ENCODE data around the gene PRDM10. TPM values are rescaled to one million over a fixed set of nuclear protein-coding genes. Genes with fewer than 3 reads are reported as not detected.
"Not testable (repeated sequence)": the region's sequence is repeated elsewhere in the genome, so short reads cannot be mapped to it uniquely, and the experiment has no call there.

PRDM10 gene
- total and polyA plus RNA-seq, 2 donors = 4.4 to 4.7 TPM

- no peak overlapping the region for H3K4me3 ChIP-seq (ENCODE audit: low read length in 2 of 2)
- 87% methylated on average over 2 of the region's 2 CpGs for WGBS
- no peaks in the 10 kb centered on the region for H3K9me3 ChIP-seq (ENCODE audit: control insufficient read depth in 2 of 2, insufficient read depth in 1 of 2, low read length in 1 of 2)
- DNase-seq (ENCODE audit: low read depth in 6 of 9, low spot score in 9 of 9) = no peak
- no peaks in the 10 kb centered on the region for H3K4me1 ChIP-seq (ENCODE audit: control insufficient read depth in 2 of 2, insufficient read depth in 2 of 2, low read length in 2 of 2)
- no peak overlapping the region for H3K27ac ChIP-seq (ENCODE audit: low read depth in 1 of 2, low read length in 1 of 2)
- no peaks in the 10 kb centered on the region for H3K27me3 ChIP-seq (ENCODE audit: control insufficient read depth in 2 of 2, insufficient read depth in 1 of 2, low read length in 1 of 2)
- H3K36me3 ChIP-seq (ENCODE audit: control insufficient read depth in 2 of 2, insufficient read depth in 2 of 2, low read length in 1 of 2) = no peaks in the 10 kb centered on the region
Observed at GRCh38 chr11:130023204-130023603, 20.6 kb upstream of the PRDM10 start.

GRCh38 chr11:130022799-130023198 lies 20.2 kb upstream of the PRDM10 start:
- H3K4me1 ChIP-seq (ENCODE audit: control insufficient read depth in 2 of 2, insufficient read depth in 2 of 2, low read length in 2 of 2) = no peaks in the 10 kb centered on the region
- H3K9me3 ChIP-seq (ENCODE audit: control insufficient read depth in 2 of 2, insufficient read depth in 1 of 2, low read length in 1 of 2) = no peaks in the 10 kb centered on the region
- WGBS = 97% methylated on average over 2 of the region's 2 CpGs
- H3K27ac ChIP-seq (ENCODE audit: low read depth in 1 of 2, low read length in 1 of 2) = no peak overlapping the region
- H3K4me3 ChIP-seq (ENCODE audit: low read length in 2 of 2) = no peak overlapping the region
- H3K36me3 ChIP-seq (ENCODE audit: control insufficient read depth in 2 of 2, insufficient read depth in 2 of 2, low read length in 1 of 2) = no peaks in the 10 kb centered on the region
- H3K27me3 ChIP-seq (ENCODE audit: control insufficient read depth in 2 of 2, insufficient read depth in 1 of 2, low read length in 1 of 2) = no peaks in the 10 kb centered on the region
- no peak for DNase-seq (ENCODE audit: low read depth in 6 of 9, low spot score in 9 of 9)

- not testable (repeated sequence) for H3K9me3 ChIP-seq (ENCODE audit: control insufficient read depth in 2 of 2, insufficient read depth in 1 of 2, low read length in 1 of 2); DNase-seq (ENCODE audit: low read depth in 6 of 9, low spot score in 9 of 9); H3K4me3 ChIP-seq (ENCODE audit: low read length in 2 of 2); H3K27me3 ChIP-seq (ENCODE audit: control insufficient read depth in 2 of 2, insufficient read depth in 1 of 2, low read length in 1 of 2); H3K27ac ChIP-seq (ENCODE audit: low read depth in 1 of 2, low read length in 1 of 2); H3K4me1 ChIP-seq (ENCODE audit: control insufficient read depth in 2 of 2, insufficient read depth in 2 of 2, low read length in 2 of 2); H3K36me3 ChIP-seq (ENCODE audit: control insufficient read depth in 2 of 2, insufficient read depth in 2 of 2, low read length in 1 of 2)
- 99% methylated on average over 38 of the region's 38 CpGs for WGBS
Observed at GRCh38 chr11:130021606-130022005, 19.0 kb upstream of the PRDM10 start.

- H3K27ac ChIP-seq (ENCODE audit: low read depth in 1 of 2, low read length in 1 of 2) = no peak overlapping the region
- H3K36me3 ChIP-seq (ENCODE audit: control insufficient read depth in 2 of 2, insufficient read depth in 2 of 2, low read length in 1 of 2) = no peaks in the 10 kb centered on the region
- H3K4me1 ChIP-seq (ENCODE audit: control insufficient read depth in 2 of 2, insufficient read depth in 2 of 2, low read length in 2 of 2) = no peaks in the 10 kb centered on the region
- H3K27me3 ChIP-seq (ENCODE audit: control insufficient read depth in 2 of 2, insufficient read depth in 1 of 2, low read length in 1 of 2) = no peaks in the 10 kb centered on the region
- no peak for DNase-seq (ENCODE audit: low read depth in 6 of 9, low spot score in 9 of 9)
- H3K4me3 ChIP-seq (ENCODE audit: low read length in 2 of 2) = no peak overlapping the region
- H3K9me3 ChIP-seq (ENCODE audit: control insufficient read depth in 2 of 2, insufficient read depth in 1 of 2, low read length in 1 of 2) = no peaks in the 10 kb centered on the region
- WGBS = 97% methylated on average over 4 of the region's 4 CpGs
Observed at GRCh38 chr11:130020323-130020722, 17.7 kb upstream of the PRDM10 start.

GRCh38 chr11:130015846-130016245 lies 13.2 kb upstream of the PRDM10 start:
- not testable (repeated sequence) for H3K27ac ChIP-seq (ENCODE audit: low read depth in 1 of 2, low read length in 1 of 2); H3K9me3 ChIP-seq (ENCODE audit: control insufficient read depth in 2 of 2, insufficient read depth in 1 of 2, low read length in 1 of 2)
- WGBS = 97% methylated on average over 3 of the region's 3 CpGs

GRCh38 chr11:130008326-130008725 lies 5.7 kb upstream of the PRDM10 start:
- no peaks in the 10 kb centered on the region for H3K36me3 ChIP-seq (ENCODE audit: control insufficient read depth in 2 of 2, insufficient read depth in 2 of 2, low read length in 1 of 2)
- no peak overlapping the region for H3K4me3 ChIP-seq (ENCODE audit: low read length in 2 of 2)
- no peak for DNase-seq (ENCODE audit: low read depth in 6 of 9, low spot score in 9 of 9)
- peaks cover 3 to 15% of the 10 kb centered on the region in 2 donors for H3K4me1 ChIP-seq (ENCODE audit: control insufficient read depth in 2 of 2, insufficient read depth in 2 of 2, low read length in 2 of 2)
- no peak overlapping the region for H3K27ac ChIP-seq (ENCODE audit: low read depth in 1 of 2, low read length in 1 of 2)
- H3K9me3 ChIP-seq (ENCODE audit: control insufficient read depth in 2 of 2, insufficient read depth in 1 of 2, low read length in 1 of 2) = no peaks in the 10 kb centered on the region
- no peaks in the 10 kb centered on the region for H3K27me3 ChIP-seq (ENCODE audit: control insufficient read depth in 2 of 2, insufficient read depth in 1 of 2, low read length in 1 of 2)

More at GRCh38 chr11:130015846-130016245, 13.2 kb upstream of the PRDM10 start:
- not testable (repeated sequence) for H3K4me3 ChIP-seq (ENCODE audit: low read length in 2 of 2); H3K4me1 ChIP-seq (ENCODE audit: control insufficient read depth in 2 of 2, insufficient read depth in 2 of 2, low read length in 2 of 2); DNase-seq (ENCODE audit: low read depth in 6 of 9, low spot score in 9 of 9); H3K27me3 ChIP-seq (ENCODE audit: control insufficient read depth in 2 of 2, insufficient read depth in 1 of 2, low read length in 1 of 2); H3K36me3 ChIP-seq (ENCODE audit: control insufficient read depth in 2 of 2, insufficient read depth in 2 of 2, low read length in 1 of 2)

- Histone ChIP-seq H3K36me3 (ENCODE audit: control insufficient read depth in 2 of 2, insufficient read depth in 2 of 2, low read length in 1 of 2) (no peaks in the 10 kb centered on the region), H3K27me3 (ENCODE audit: control insufficient read depth in 2 of 2, insufficient read depth in 1 of 2, low read length in 1 of 2) (no peaks in the 10 kb centered on the region), H3K9me3 (ENCODE audit: control insufficient read depth in 2 of 2, insufficient read depth in 1 of 2, low read length in 1 of 2) (no peaks in the 10 kb centered on the region), H3K27ac (ENCODE audit: low read depth in 1 of 2, low read length in 1 of 2) (no peak overlapping the region), H3K4me1 (ENCODE audit: control insufficient read depth in 2 of 2, insufficient read depth in 2 of 2, low read length in 2 of 2) (peaks cover 3 to 15% of the 10 kb centered on the region in 2 donors), H3K4me3 (ENCODE audit: low read length in 2 of 2) (no peak overlapping the region)
- 97% methylated on average over 3 of the region's 3 CpGs for WGBS
- DNase-seq (ENCODE audit: low read depth in 6 of 9, low spot score in 9 of 9) = no peak
Observed at GRCh38 chr11:130006929-130007328, 4.3 kb upstream of the PRDM10 start.

- Histone ChIP-seq H3K36me3 (ENCODE audit: control insufficient read depth in 2 of 2, insufficient read depth in 2 of 2, low read length in 1 of 2) (no peaks in the 10 kb centered on the region), H3K27ac (ENCODE audit: low read depth in 1 of 2, low read length in 1 of 2) (peak overlapping the region; percentile 95 to 98), H3K4me3 (ENCODE audit: low read length in 2 of 2) (peak overlapping the region; percentile 74 to 93), H3K27me3 (ENCODE audit: control insufficient read depth in 2 of 2, insufficient read depth in 1 of 2, low read length in 1 of 2) (no peaks in the 10 kb centered on the region), H3K9me3 (ENCODE audit: control insufficient read depth in 2 of 2, insufficient read depth in 1 of 2, low read length in 1 of 2) (no peaks in the 10 kb centered on the region), H3K4me1 (ENCODE audit: control insufficient read depth in 2 of 2, insufficient read depth in 2 of 2, low read length in 2 of 2) (peaks cover 8 to 28% of the 10 kb centered on the region in 2 donors)
- DNase-seq (ENCODE audit: low read depth in 6 of 9, low spot score in 9 of 9) = peak in 1 of 9 donors; percentile 32
- 2% methylated on average over 8 of the region's 8 CpGs for WGBS
Observed at GRCh38 chr11:130003717-130004001, 1.0 kb upstream of the PRDM10 start.

- peak; percentile 93 to 99 (median 95) for DNase-seq (ENCODE audit: low read depth in 6 of 9, low spot score in 9 of 9)
- Histone ChIP-seq H3K4me1 (ENCODE audit: control insufficient read depth in 2 of 2, insufficient read depth in 2 of 2, low read length in 2 of 2) (peaks cover 8 to 28% of the 10 kb centered on the region in 2 donors), H3K9me3 (ENCODE audit: control insufficient read depth in 2 of 2, insufficient read depth in 1 of 2, low read length in 1 of 2) (no peaks in the 10 kb centered on the region), H3K27me3 (ENCODE audit: control insufficient read depth in 2 of 2, insufficient read depth in 1 of 2, low read length in 1 of 2) (no peaks in the 10 kb centered on the region), H3K36me3 (ENCODE audit: control insufficient read depth in 2 of 2, insufficient read depth in 2 of 2, low read length in 1 of 2) (no peaks in the 10 kb centered on the region), H3K27ac (ENCODE audit: low read depth in 1 of 2, low read length in 1 of 2) (peak overlapping the region; percentile 95 to 98), H3K4me3 (ENCODE audit: low read length in 2 of 2) (peak overlapping the region; percentile 74 to 93)
- under 1% methylated on average over 65 of the region's 65 CpGs for WGBS
Observed at GRCh38 chr11:130002846-130003716, 446 bp upstream of the PRDM10 start.

Data from thymus (tissue), 11 donors.